ENCODE data around the gene RPS15A. TPM values are rescaled to one million over a fixed set of nuclear protein-coding genes. Genes with fewer than 3 reads are reported as not detected.
A peak's percentile ranks its signal among the peaks of the same experiment; 100 is the strongest.

RPS15A gene
- total and polyA plus RNA-seq, 2 experiments from 2014 or later, result 588 to 2,370 TPM

- Histone ChIP-seq H3K36me3 (replicated peaks; ENCODE audit: insufficient read depth, low read depth) (peaks cover 3% of the 10 kb centered on the region), H3K79me2 (peaks cover 53% of the 10 kb centered on the region), H3K27me3 (no peaks in the 10 kb centered on the region), H3K4me2 (no peak overlapping the region), H3K9me2 (replicated peaks; ENCODE audit: insufficient read depth) (no peaks in the 10 kb centered on the region), H3K4me3 (no peak overlapping the region), H3K4me1 (ENCODE audit: insufficient read depth) (peaks cover 13% of the 10 kb centered on the region), H2AFZ (no peak overlapping the region), H3K27ac (no peak overlapping the region), H3K9me3 (ENCODE audit: low read depth) (no peaks in the 10 kb centered on the region), H4K20me1 (ENCODE audit: insufficient read depth, poor library complexity, severe bottlenecking) (peaks cover 19% of the 10 kb centered on the region)
- 94% methylated on average over 11 of the region's 11 CpGs for WGBS (ENCODE audit: low lambda C conversion rate, missing lambda C conversion rate)
- TF ChIP-seq EZH2phosphoT487 (IDR thresholded peaks at IDR 0.05; ENCODE audit: low read depth, severe bottlenecking, unreplicated experiment) (no peak), EZH2 (IDR thresholded peaks at IDR 0.05; ENCODE audit: borderline replicate concordance) (no peak)
- no peak for DNase-seq (ENCODE audit: low spot score)
Measured at GRCh38 chr16:18792836-18793433, 2.8 kb upstream of the RPS15A start.

- H3K9me3 ChIP-seq (ENCODE audit: low read depth), result no peaks in the 10 kb centered on the region
- peak overlapping the region; percentile 83 for H3K4me3 ChIP-seq
- no peaks in the 10 kb centered on the region for H3K27me3 ChIP-seq
- H3K79me2 ChIP-seq, result peaks cover 59% of the 10 kb centered on the region
- H3K9me2 ChIP-seq (replicated peaks; ENCODE audit: insufficient read depth), result no peaks in the 10 kb centered on the region
- H3K4me2 ChIP-seq, result peak overlapping the region; percentile 84
- no peak for DNase-seq (ENCODE audit: low spot score)
- peaks cover 53% of the 10 kb centered on the region for H4K20me1 ChIP-seq (ENCODE audit: insufficient read depth, poor library complexity, severe bottlenecking)
- peaks cover 25% of the 10 kb centered on the region for H3K4me1 ChIP-seq (ENCODE audit: insufficient read depth)
- peak overlapping the region; percentile 92 for H3K27ac ChIP-seq
- TF ChIP-seq EZH2 (IDR thresholded peaks at IDR 0.05; ENCODE audit: borderline replicate concordance), result no peak
- no peak for TF ChIP-seq CTCF (IDR thresholded peaks at IDR 0.05; ENCODE audit: poor library complexity)
- TF ChIP-seq EZH2phosphoT487 (IDR thresholded peaks at IDR 0.05; ENCODE audit: low read depth, severe bottlenecking, unreplicated experiment), result no peak
- 3% methylated on average over 5 of the region's 5 CpGs for WGBS (ENCODE audit: low lambda C conversion rate, missing lambda C conversion rate)
- peak overlapping the region; percentile 88 for H2AFZ ChIP-seq
- H3K36me3 ChIP-seq (replicated peaks; ENCODE audit: insufficient read depth, low read depth), result peaks cover 3% of the 10 kb centered on the region
Measured at GRCh38 chr16:18789515-18789849, 652 bp downstream of the RPS15A start.

GRCh38 chr16:18788828-18789514, 1.2 kb downstream of the RPS15A start:
- H3K4me3 ChIP-seq, result peak overlapping the region; percentile 83
- peak overlapping the region; percentile 84 for H3K4me2 ChIP-seq
- peaks cover 58% of the 10 kb centered on the region for H4K20me1 ChIP-seq (ENCODE audit: insufficient read depth, poor library complexity, severe bottlenecking)
- DNase-seq (ENCODE audit: low spot score), result no peak
- H3K79me2 ChIP-seq, result peaks cover 61% of the 10 kb centered on the region
- TF ChIP-seq EZH2 (IDR thresholded peaks at IDR 0.05; ENCODE audit: borderline replicate concordance) (no peak), EZH2phosphoT487 (IDR thresholded peaks at IDR 0.05; ENCODE audit: low read depth, severe bottlenecking, unreplicated experiment) (no peak), CTCF (IDR thresholded peaks at IDR 0.05; ENCODE audit: poor library complexity) (no peak)
- WGBS (ENCODE audit: low lambda C conversion rate, missing lambda C conversion rate), result 13% methylated on average over 20 of the region's 20 CpGs
- H3K9me3 ChIP-seq (ENCODE audit: low read depth), result no peaks in the 10 kb centered on the region
- H2AFZ ChIP-seq, result no peak overlapping the region
- H3K27me3 ChIP-seq, result no peaks in the 10 kb centered on the region
- no peaks in the 10 kb centered on the region for H3K9me2 ChIP-seq (replicated peaks; ENCODE audit: insufficient read depth)
- H3K27ac ChIP-seq, result peak overlapping the region; percentile 92
- peaks cover 25% of the 10 kb centered on the region for H3K4me1 ChIP-seq (ENCODE audit: insufficient read depth)
- H3K36me3 ChIP-seq (replicated peaks; ENCODE audit: insufficient read depth, low read depth), result peaks cover 3% of the 10 kb centered on the region

GRCh38 chr16:18784917-18785623, 5.1 kb downstream of the RPS15A start:
- Histone ChIP-seq H2AFZ (no peak overlapping the region), H3K36me3 (replicated peaks; ENCODE audit: insufficient read depth, low read depth) (peaks cover 3% of the 10 kb centered on the region), H3K27me3 (no peaks in the 10 kb centered on the region), H4K20me1 (ENCODE audit: insufficient read depth, poor library complexity, severe bottlenecking) (peaks cover 75% of the 10 kb centered on the region), H3K79me2 (peaks cover 72% of the 10 kb centered on the region), H3K9me2 (replicated peaks; ENCODE audit: insufficient read depth) (no peaks in the 10 kb centered on the region), H3K9me3 (ENCODE audit: low read depth) (no peaks in the 10 kb centered on the region), H3K4me2 (peak overlapping the region; percentile 53), H3K27ac (no peak overlapping the region), H3K4me3 (no peak overlapping the region), H3K4me1 (ENCODE audit: insufficient read depth) (peaks cover 25% of the 10 kb centered on the region)
- no peak for DNase-seq (ENCODE audit: low spot score)
- WGBS (ENCODE audit: low lambda C conversion rate, missing lambda C conversion rate), result 85% methylated on average over 8 of the region's 8 CpGs
- TF ChIP-seq CTCF (IDR thresholded peaks at IDR 0.05; ENCODE audit: poor library complexity), result no peak
- TF ChIP-seq EZH2 (IDR thresholded peaks at IDR 0.05; ENCODE audit: borderline replicate concordance), result no peak
- TF ChIP-seq EZH2phosphoT487 (IDR thresholded peaks at IDR 0.05; ENCODE audit: low read depth, severe bottlenecking, unreplicated experiment), result no peak
